HG03354 (cell line): ENCODE results near the gene ALMS1.
A peak's percentile ranks its signal among the peaks of the same experiment; 100 is the strongest.
"Not testable (repeated sequence)": the region's sequence is repeated elsewhere in the genome, so short reads cannot be mapped to it uniquely, and the experiment has no call there.

Source experiments
- ATAC-seq: cut with Tn5 transposase; IDR thresholded peaks from one replicate; pipeline ENCODE4 v1.9.1; 2021; ENCODE audit warnings: mild to moderate bottlenecking; ENCODE audit not compliant: unreplicated experiment, poor library complexity, severe bottlenecking

ALMS1 gene

DNA sequence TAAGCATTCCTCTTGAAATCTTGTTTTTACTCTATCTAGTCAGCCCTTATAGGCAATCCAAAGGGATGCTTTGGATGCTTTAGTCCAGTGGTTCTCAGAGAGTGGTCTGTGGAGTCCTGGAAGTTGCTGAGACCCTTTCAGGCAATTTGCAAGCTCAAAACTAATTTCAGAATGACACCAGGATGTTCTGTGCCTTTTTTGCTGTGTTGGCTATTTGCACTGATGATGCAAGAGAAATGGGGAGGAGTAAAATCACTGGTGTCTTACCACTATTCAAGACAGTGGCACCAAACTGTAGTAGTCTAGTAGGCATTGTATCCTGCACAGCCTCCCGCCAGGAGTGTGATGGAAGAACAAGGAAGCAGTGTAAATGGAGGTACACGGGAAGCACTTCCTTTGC is 219.0 kb downstream of the ALMS1 start:
- ATAC-seq: not testable (repeated sequence)

DNA sequence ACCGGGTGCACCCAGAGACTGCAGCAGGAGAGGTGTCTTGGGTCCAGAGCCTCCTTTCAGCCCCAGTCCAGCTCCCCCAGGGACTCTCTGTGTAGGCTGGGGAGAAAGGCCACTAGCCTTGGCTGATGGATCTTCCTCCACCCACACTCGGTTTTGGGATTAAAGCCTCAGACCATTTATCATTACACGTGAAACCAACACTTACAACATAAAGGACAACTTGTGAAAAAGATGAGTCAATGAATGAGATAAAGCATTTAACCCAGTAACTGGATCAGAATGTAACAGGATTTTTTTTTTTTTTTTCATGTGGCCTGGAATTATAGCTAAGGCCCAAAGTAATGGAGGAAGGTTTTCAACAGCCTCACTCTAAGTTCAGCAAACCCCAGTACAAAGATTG is 224.5 kb downstream of the ALMS1 start:
- ATAC-seq: no peak

- ATAC-seq: no peak
Measured at GRCh38 chr2:73611193-73611592, 225.6 kb downstream of the ALMS1 start.

DNA sequence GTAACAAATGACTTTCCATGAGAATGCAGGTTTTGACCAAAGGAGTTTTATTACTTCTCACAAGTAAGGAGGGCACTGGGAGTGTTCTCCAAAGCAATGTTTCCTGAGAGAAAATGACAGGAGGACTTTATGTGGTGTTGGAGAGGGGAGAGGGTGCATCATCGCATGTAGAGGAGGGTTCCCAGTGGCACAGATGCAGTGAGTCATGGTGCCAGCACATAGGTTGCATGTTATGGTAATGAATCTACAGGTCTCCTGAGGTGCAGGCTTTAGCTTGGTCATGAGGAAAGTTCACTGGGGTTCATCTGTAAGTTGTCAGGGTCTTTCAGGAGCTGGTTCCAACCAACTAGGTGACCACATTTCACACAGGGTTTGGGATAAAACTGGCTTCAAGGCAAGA is 226.2 kb downstream of the ALMS1 start:
- ATAC-seq: no peak

- ATAC-seq: no peak
Measured at GRCh38 chr2:73614105-73614504, 228.5 kb downstream of the ALMS1 start.

- no peak for ATAC-seq
Measured at GRCh38 chr2:73614997-73615396, 229.4 kb downstream of the ALMS1 start.

DNA sequence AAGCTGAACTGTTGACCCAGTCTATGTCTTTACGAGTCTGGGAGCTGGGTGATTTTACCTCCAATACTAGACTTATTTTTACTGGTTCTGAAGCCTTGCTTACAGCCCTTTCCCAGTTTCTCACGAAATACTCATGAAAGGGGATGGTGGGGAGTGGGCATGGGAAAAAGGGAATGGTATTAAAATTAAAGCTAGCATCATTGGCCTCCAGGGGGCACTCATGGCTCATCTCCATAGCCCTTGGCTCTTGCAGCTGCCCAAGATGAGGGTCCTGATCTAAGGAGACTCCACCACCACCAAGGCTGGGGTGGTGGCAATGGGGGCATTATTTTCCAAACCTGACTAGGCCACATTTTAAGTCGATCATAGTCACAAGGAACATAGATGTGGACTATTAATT is 234.3 kb downstream of the ALMS1 start:
- ATAC-seq: not testable (repeated sequence)

- not testable (repeated sequence) for ATAC-seq
Measured at GRCh38 chr2:73624036-73624435, 238.4 kb downstream of the ALMS1 start.

- not testable (repeated sequence) for ATAC-seq
Measured at GRCh38 chr2:73624625-73625024, 239.0 kb downstream of the ALMS1 start.

GRCh38 chr2:73626237-73626636 is 240.6 kb downstream of the ALMS1 start:
- ATAC-seq: not testable (repeated sequence)

DNA sequence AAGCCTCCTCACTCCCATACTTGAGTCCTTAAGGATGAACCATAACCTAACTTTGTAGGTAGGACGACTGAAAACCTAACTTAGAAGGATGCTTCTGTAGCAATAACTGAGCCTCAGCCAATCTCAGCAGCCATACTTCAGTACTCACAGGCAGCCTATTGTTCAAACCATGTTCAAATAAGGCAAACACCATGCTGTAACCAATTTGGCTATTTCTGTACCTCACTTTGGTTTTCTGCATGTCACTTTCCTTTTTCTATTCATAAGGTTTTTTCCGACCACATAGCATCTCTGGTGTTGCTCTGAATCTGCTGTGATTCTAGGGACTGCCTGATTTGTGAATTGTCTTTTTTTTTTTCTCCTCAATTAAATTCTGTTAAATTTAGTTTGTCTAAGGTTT is 242.9 kb downstream of the ALMS1 start:
- not testable (repeated sequence) for ATAC-seq

GRCh38 chr2:73630662-73631266 is 245.1 kb downstream of the ALMS1 start:
- peak; percentile 84 for ATAC-seq

DNA sequence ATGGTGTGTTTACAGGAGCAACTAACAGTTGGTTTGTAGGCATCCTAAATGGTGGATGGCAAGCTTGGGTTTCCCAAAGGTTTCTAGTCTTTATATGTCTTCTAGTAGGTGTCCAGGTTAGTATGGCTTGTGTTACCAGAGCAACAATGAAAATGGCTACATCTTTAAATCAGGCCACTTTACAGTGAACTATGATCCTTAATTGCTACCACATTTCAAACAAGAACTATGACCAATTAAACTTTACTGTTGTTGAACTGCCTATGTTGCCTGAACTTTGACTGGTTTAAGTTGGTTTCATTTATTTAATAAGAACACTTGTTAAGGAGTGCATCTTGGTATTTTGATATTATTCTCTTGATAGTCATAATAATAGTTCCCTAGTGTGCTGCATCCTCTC is 251.3 kb downstream of the ALMS1 start:
- not testable (repeated sequence) for ATAC-seq

GRCh38 chr2:73638429-73638828 is 252.8 kb downstream of the ALMS1 start:
- ATAC-seq: no peak

DNA sequence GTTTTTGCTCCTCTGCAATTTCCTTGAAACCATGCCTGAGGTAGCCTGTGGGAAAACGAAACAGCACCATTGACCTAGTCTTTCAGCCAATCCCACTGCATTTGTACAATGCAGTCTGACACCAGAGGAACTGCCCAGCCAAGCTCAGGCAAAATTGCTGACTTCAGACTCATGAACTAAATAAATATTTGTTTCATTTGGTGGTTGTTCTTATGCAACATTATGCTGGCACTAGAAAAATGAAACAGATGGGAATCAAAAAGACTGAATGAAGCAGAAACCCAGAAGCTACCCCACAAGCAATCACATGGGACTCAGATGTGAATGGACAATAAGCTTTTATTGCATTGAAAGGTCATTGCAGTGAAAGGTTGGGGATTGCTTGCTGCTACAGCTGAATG is 254.9 kb downstream of the ALMS1 start:
- no peak for ATAC-seq

DNA sequence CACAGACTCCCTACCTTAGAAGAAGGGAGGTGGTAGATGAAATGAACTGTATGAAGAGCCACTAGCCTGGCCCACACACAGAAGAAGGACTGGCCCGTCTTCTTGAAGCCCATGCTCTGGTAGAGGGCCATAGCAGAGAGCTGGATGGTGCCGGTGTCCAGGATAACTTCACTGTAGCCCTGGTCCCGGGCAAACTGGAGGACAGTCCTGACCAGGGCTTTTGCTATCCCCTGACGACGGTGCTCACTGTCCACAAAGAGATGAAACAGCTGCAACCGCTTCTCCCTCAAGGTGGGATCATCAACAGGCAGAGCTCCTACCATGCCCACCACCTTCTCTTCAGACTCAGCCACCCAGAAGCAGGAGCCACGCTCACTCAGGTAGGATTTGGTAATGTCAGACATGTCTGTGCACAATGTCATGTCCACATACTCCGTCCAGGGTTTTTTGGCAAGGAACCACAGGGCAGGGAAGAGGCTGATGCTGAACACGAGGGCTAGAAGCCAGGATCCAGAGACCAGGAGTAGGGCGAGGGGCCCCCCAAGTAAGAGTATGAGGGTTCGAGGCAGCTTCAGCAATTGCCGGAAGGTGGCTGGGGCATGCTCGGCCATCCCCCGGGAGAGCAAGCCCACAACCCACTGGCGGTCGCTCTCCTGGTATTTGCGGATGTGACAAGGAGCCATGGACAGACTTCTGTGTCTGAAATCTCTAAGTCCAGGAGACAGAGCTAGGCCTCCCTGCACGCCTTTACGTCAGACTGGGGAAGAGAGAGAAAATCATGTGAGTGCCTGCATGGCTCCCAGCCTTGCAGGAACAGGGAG is 255.5 kb downstream of the ALMS1 start:
- no peak for ATAC-seq

DNA sequence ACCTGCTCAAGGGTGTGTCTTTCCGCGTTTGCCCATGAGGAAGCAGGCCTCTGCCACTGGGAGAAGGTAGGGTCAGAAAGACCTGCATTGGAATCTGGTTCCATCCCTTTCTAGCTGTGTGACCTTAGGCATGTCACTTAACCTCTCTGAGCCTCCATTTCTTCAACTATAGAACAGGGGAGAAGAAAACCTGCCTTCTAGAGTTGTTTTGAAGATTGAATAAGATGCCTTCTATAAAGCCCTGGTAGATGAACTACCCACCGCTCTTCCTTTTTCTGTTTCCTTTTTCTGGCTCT is 256.1 kb downstream of the ALMS1 start:
- no peak for ATAC-seq

- ATAC-seq: no peak
Measured at GRCh38 chr2:73642338-73643018, 256.8 kb downstream of the ALMS1 start, which contains the start of gene NAT8. Gene NAT8, minus strand, starts transcription at chr2:73642422. Its CDS starts 794 bp downstream, at chr2:73641628.

DNA sequence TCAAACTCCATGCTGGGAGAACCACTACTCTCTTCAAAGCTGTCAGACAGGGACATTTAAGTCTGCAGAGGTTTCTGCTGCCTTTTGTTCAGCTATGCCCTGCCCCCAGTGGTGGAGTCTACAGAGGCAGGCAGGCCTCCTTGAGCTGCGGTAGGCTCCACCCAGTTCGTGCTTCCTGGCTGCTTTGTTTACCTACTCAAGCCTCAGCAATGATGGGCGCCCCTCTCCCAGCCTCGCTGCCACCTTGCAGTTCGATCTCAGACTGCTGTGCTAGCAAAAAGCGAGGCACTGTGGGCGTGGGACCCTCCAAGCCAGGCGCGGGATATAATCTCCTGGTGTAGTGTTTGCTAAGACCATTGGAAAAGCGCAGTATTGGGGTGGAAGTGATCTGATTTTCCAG is 262.1 kb downstream of the ALMS1 start:
- ATAC-seq: not testable (repeated sequence)

- ATAC-seq: no peak
Measured at GRCh38 chr2:73651591-73652230, 266.1 kb downstream of the ALMS1 start.
